Naive thymus-derived CD4-positive, alpha-beta T cell (primary cell): ENCODE measurements around the gene CDK16. TPM values are rescaled to one million over a fixed set of nuclear protein-coding genes. Genes with fewer than 3 reads are reported as not detected.

Source experiments
- polyA plus RNA-seq, 2 donors: library from polyadenylated mRNA; unstranded; fragments of 300-500 nt; fragmentation: Illumina TruSeq; gene quantifications; one replicate each; pipeline ENCODE4 v1.2.3, GENCODE V29; 2021
- total RNA-seq, 6 experiments: library from RNA in 5 of 6; stranded (reverse) in 5 of 6; gene quantifications; 1 replicate in 5 of 6; 2 replicates in 1 of 6; pipeline ENCODE4 v1.2.3 and lab custom pipeline; 2021 to 2026

The CDK16 gene
- total and polyA plus RNA-seq, 7 experiments from 2014 or later: 6.4 to 112 (median 61.6) TPM

Other genes with a start within 250 kb of the CDK16 start
- gene RGN, start 140.2 kb upstream of the CDK16 start, total RNA-seq: not detected
- gene RGN, start 140.2 kb upstream of the CDK16 start, polyA plus RNA-seq: not detected
- gene NDUFB11, start 74.0 kb upstream of the CDK16 start, total RNA-seq: 10 to 100 TPM; 51.3 to 92.5 (median 55.2) TPM
- 100 to 1,000 TPM; 152 to 162 TPM for gene NDUFB11, start 74.0 kb upstream of the CDK16 start, polyA plus RNA-seq
- 10 to 100 TPM; 31.8 to 55.6 (median 47.6) TPM for gene RBM10, start 73.5 kb upstream of the CDK16 start, total RNA-seq
- gene RBM10, start 73.5 kb upstream of the CDK16 start, polyA plus RNA-seq: 10 to 100 TPM; 24.6 to 36.4 TPM
- 100 to 1,000 TPM in 4 of 5 experiments, 10 to 100 TPM in 1; 98.0 to 183 (median 118) TPM for gene UBA1, start 24.9 kb upstream of the CDK16 start, total RNA-seq
- 100 to 1,000 TPM; 145 to 187 TPM for gene UBA1, start 24.9 kb upstream of the CDK16 start, polyA plus RNA-seq
- gene USP11, start 14.3 kb downstream of the CDK16 start, total RNA-seq: 100 to 1,000 TPM in 1 of 5 experiments, 10 to 100 TPM in 4; 21.3 to 101 (median 77.0) TPM
- 10 to 100 TPM; 51.2 to 94.7 TPM for gene USP11, start 14.3 kb downstream of the CDK16 start, polyA plus RNA-seq
- 1 to 10 TPM in 3 of 5 experiments, under 1 TPM in 2; 0.27 to 2.4 (median 1.6) TPM for gene ZNF157, start 151.9 kb downstream of the CDK16 start, total RNA-seq
- gene ZNF157, start 151.9 kb downstream of the CDK16 start, polyA plus RNA-seq: under 1 TPM; 0.21 to 0.92 TPM